DND-41 (cell line): ENCODE data around the gene SETD3.

Experiments
- EZH2 ChIP-seq: IDR thresholded peaks from 3 replicates; pipeline ENCODE4 v1.6.1; 2012; ENCODE audit warnings: borderline replicate concordance, low read depth, mild to moderate bottlenecking, moderate library complexity, low read length, inconsistent platforms; ENCODE audit not compliant: severe bottlenecking
- TF ChIP-seq, protein P1 (sequence below): IDR thresholded peaks from 2 replicates; pipeline ENCODE4 v1.5.1; 2012; ENCODE audit warnings: borderline replicate concordance, low read length, moderate library complexity, mild to moderate bottlenecking; ENCODE audit not compliant: poor library complexity, severe bottlenecking; ENCODE audit errors: extremely low read depth

DNA sequence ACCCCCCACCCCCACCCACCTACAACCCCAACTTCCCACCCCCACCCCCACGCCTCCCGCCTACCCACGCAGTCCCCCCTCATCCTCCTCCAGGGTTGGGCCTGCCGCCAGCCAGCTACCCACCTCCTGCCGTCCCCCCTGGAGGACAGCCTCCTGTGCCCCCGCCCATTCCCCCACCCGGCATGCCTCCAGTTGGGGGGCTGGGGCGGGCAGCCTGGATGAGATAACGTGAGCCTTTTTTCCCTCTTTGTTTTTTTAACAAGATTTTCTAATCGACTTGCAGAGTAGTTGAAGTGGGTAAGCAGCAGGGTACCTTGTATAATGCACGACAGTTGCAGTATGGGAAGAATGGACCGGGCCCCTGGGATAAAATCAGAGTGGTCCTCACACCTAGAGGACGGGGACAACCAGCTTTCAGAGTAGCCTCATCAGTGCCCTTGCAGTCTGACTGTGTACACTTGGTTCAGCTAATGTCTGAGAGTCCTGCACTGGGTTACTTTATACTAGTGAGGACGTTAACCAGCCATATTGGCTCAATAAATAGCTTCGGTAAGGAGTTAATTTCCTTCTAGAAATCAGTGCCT, 30.0 kb upstream of the SETD3 start:
- TF ChIP-seq, protein P1, sequence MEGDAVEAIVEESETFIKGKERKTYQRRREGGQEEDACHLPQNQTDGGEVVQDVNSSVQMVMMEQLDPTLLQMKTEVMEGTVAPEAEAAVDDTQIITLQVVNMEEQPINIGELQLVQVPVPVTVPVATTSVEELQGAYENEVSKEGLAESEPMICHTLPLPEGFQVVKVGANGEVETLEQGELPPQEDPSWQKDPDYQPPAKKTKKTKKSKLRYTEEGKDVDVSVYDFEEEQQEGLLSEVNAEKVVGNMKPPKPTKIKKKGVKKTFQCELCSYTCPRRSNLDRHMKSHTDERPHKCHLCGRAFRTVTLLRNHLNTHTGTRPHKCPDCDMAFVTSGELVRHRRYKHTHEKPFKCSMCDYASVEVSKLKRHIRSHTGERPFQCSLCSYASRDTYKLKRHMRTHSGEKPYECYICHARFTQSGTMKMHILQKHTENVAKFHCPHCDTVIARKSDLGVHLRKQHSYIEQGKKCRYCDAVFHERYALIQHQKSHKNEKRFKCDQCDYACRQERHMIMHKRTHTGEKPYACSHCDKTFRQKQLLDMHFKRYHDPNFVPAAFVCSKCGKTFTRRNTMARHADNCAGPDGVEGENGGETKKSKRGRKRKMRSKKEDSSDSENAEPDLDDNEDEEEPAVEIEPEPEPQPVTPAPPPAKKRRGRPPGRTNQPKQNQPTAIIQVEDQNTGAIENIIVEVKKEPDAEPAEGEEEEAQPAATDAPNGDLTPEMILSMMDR, result no peak
- no peak for TF ChIP-seq EZH2
